ENCODE data around the gene RASSF7.

GRCh38 chr11:575313-575995 is 14.7 kb downstream of the RASSF7 start:
- TF ChIP-seq EZH2phosphoT487 (IDR thresholded peaks at IDR 0.05; ENCODE audit: borderline replicate concordance, low read length) = no peak
- TF ChIP-seq CTCF (conservative IDR thresholded peaks at IDR 0.05; ENCODE audit: low read depth, low read length) = no peak
- no peak for TF ChIP-seq EZH2 (IDR thresholded peaks at IDR 0.05; ENCODE audit: low read length, unreplicated experiment)
